HG03135 (cell line): Measurements from ENCODE around the gene ZNF492.
"Not testable (repeated sequence)": the region's sequence is repeated elsewhere in the genome, so short reads cannot be mapped to it uniquely, and the experiment has no call there.

Experiments used
- ATAC-seq: cut with Tn5 transposase; IDR thresholded peaks from one replicate; pipeline ENCODE4 v1.9.1; 2021; ENCODE audit warnings: mild to moderate bottlenecking, moderate library complexity; ENCODE audit not compliant: unreplicated experiment

ZNF492 gene

DNA sequence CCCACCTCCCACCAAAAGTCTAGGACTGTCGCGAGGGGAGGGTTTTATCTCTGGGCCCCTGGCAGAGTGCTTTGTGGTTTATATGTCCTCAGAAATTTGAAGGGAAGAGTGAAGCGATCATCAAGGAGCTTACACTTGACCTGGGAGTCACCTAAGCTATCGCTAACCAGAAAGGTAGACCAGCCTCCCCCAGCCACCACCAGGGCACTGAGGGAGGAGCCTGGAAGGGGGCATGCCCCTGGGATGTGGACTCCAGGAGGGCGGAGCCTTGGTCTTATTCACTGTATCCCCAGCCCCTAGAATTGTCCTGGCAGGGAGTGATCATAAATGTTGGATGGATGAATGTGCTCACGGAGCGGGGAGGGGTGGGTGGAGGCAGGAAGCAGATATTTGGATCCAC lies 16.9 kb upstream of the ZNF492 start:
- not testable (repeated sequence) for ATAC-seq

DNA sequence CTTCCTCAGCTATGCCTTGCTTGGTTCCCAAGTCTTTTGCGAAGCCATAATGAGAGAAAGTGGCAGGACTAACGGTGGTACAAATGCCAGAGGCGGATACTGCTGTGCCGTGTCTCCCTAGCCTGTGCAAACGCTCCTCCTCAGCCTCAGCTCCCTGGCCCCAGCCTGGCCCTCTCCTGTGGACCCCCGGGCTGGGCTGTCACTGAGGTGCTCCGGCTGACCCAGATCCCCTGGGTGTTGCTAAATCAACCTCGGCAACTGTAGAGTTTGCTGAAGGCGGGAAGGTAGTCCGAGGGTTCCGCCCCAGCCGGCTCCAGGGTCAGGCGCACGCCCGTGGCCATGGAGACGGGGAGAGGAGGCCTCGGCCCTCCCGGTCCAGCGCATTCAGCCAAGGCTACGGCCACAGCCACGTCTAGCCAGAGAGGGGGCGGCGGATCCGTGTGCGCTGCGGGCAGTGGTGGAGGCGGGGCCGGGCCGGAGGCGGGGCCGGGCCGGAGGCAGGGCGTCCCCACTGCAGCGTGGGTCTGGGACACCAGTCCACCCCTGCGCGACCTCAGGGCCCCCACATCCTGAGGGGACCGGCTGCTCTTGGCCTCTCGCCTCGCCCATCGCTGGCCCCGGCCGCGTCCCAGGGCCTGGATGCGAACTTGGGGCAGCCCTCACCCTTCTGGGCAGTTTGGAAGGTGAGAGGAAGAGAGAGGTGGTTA lies 16.4 kb upstream of the ZNF492 start:
- ATAC-seq = no peak

DNA sequence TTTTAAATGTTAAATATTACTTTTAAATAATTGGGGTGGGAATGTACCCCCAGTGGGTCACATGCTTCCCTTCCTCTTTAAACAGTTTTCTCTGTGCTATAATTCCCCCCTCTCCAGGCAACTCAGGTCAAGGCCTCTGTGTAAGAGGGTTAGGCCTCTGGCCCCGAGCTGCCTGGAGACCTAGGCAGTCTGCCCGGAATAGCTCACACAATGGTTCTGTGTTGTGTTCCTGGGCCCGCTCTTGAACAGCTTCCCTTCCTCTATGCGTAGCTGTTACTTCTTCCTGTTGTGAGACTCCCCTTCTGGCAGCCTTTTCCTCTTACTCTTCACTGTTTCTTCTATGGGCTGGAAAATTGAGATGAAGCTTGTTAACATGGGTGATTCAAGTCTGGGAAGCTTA lies 14.8 kb upstream of the ZNF492 start:
- ATAC-seq = no peak

DNA sequence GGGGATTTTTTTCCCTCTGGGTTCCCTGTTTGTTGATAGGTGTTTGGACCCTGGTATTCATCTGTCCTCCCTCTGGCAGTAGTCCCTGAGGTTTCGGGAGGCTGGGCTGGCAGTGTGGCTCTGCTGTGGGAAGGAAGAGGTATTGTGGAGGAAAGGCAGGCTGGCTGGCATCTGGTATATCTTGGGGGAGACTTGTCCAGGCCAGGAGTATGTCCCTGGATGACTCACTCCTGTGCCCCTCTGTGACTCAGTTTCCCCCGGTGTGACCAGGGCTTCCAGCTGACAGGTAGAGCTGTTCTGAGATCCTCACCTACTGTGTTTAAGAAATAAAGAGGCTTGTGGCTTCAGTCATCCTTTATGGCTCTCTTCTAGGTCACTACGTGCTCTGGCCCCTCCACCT lies 14.2 kb upstream of the ZNF492 start:
- ATAC-seq = no peak

DNA sequence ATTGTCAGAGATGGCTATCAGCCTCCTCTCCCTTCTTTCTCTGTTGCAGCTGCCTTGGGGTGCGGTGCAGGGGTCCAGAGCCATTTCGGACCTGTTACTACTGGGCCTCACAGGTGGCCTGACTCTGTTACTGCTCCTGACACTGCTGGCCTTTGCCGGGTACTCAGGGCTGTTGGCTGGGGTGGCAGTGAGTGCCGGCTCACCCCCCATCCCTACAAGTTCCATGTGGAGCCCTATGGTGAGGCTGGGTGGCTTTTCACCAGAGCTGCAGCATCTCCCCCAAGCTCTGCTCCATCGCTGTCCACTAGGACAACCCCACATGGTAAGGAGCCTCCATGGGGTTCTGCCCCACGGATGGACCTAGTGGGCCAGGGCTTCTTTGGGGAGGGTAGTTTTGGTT lies 13.7 kb upstream of the ZNF492 start:
- ATAC-seq = no peak

DNA sequence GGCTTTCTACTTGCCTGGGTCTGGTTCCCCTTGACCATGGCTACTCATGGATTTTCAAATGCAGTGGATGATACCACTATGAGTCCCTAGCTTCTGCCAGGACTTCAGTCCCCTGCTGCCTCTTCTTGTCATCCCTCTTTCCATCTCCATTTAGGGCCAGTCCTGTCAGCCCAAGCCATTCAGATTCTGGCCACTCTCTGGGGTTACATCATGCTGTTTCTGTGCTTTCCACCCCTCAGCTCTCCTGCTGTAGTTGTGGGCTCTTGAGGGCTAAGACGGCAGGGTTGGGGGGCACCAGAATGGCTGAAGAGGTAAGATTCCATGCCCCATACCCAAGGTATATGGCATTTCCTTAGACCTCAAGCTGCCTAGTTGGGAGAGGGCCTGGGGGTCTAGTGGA lies 13.2 kb upstream of the ZNF492 start:
- ATAC-seq = no peak

DNA sequence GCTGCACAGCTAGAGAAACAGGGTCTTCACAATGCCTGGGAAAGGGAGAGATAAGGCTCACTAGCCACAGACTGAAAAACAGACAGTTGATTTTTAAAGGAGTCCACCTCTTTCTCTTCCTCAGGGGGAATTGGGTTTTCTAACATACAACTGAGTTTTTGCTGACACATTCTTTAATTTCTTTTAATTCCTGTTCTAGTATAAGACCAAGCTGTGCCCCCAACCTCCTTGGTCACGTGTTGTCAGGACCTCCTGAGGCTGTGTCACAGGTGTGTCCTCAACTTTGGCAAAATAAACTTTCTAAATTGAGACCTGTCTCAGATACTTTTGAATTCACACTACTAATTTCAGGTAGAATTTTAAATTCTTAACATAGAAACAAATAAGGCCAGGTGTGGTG lies 12.1 kb upstream of the ZNF492 start:
- no peak for ATAC-seq

DNA sequence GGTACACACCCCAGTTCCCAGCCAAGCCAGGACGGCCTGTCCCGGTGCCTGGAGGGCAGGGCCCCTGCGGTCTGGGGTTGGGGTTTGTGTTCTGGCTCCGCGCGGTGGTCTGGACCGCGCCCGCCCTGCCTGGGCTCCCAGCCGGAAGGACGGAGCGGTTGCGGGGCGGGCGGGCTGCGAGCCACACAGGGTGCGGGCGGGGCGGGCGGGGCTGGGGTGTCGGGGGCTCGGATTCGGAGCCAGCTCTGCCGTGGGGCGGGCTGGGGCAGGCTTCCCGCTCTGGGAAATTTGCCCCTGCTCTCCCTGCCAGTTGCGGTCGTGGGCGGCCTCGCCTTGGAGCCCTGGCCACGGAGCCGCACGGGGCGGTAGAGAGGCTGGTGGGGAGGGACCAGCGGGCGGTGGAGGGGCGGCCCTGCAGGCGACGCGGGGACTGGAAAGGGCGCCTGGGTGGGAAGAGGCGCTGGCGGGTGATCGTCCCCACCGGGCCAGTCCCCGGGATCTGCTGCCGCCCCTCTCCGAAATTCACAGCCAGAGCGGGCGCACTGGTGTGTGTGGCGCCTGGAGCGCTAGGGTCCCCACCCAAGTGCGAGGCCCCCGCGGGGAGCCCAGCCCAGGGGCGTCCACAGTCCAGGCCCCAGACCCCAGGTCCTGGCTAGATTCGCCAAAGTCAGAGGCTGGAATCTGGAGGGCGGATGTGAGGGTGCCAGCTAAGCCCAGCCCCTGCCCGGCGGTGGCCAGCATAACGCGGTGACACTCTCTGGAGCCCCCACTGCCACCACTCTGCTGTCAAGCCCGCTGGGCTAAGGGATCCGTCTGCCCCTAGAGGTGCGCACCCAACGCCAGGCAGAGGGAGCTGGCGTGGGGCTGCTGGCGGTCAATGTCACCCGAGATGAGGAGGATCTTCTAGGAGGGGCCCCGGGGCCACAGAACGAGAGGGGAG lies 11.0 kb upstream of the ZNF492 start:
- ATAC-seq = no peak

DNA sequence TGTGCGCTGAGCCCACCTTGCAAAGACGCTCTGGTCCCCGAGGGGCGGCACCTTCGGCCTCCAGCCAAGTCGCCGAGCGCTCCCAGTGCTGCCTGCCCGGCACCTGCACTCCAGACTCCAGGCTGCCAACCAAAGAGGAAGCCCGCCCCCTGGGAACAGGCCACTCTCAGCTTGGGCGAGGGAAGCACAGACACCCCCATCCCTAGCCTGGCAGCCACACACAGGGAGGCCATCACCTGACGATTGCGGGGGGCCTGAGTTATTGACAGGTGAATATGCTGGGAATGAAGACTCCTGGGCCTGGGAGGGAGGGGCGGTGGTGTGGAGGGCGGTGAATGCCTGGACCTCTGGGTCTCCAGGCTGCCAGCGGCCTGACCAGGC lies 10.3 kb upstream of the ZNF492 start:
- ATAC-seq = no peak

DNA sequence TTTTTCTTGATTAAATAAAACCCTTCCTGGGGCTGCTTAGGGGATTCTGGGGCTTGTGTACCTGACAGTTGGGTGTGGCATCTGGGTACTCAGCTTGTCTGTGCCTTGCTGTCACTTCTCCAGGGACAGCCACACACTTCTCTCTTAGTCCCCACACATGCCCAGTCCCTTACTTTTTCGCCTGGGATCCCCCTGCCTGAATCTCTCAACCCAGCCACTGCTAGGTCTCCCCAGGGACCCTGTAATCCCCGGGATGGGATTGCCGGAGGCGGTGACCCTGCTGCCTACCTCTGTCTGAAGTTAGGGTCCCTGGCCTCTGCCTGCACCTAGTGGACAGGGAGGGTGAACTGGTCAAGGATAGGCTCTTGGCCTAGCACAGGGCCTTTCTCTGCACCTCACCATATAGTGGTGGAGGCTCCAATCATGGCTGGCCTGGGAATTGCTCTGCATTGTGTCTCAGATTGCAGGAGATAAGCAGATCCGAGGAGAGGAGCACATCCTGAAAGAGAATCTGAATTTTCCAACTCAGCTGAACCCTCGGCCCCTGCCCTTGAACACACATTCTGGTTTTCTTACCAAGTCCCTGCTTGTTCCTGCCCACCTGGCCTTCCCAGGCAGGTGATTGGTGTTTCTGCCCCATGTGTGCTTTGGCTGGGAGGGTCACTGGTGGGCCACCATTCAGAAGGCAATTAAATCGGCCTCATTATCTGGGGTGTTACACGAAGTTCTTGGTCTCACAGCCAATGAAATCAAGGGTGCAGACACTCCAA lies 8.7 kb upstream of the ZNF492 start:
- no peak for ATAC-seq

DNA sequence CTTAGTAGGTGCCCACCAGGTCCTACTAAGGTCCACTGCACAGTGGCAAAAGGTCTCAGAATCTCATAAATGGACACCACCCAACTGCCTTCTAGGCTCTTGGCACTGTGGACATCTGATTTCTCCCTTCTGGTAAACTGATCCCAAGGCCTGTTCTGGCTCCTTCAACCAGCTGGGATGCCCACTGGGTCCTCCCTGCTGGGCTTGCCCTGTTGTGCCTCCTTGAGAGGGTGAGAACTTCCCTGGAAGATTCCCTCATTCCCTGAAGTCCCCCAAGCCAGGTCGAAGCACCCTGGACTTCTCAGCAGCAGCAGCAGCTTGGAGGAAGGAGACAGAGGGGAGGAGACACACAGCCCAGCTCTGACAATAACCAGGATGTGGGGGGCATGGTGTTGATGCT lies 6.6 kb upstream of the ZNF492 start:
- no peak for ATAC-seq

DNA sequence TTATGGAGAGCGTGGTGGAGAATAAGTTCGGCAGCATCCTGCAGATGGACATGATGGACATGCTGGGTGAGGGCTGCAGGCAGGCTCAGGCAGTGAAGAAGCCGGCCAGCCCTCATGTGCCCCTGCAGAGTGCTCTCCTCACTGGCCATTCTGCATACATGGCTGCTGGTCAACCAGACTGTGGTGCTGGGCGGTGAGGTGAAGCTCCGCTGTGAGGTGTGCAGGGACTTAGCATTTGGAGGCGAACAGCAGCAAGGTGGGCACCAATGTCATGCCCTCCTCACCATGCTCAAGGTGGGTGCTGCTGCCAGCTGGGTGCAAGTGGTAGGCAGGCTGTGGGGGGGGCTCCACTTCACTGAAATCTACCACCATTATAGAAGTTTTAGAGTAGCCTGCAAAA lies 5.7 kb upstream of the ZNF492 start:
- ATAC-seq = no peak

DNA sequence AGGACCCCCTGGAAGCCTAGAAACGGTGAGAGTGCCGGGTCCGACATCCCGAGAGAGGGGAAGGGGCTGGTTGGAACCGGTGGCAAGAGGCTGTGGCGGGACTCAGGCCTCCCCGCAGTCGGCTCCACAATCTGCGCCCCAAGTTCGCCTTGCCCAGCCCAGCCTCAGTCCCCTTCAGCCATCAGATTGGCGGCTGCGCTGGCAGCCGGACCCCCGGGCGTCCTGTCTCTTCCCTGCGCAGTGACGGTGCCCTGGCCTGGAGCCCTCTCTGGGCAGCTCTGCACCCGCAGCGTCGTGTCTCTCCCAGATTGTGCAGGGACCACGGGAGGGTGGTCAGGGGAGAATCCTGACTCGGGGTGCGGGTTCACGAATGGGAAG lies 315 bp downstream of the ZNF492 start:
- no peak for ATAC-seq

DNA sequence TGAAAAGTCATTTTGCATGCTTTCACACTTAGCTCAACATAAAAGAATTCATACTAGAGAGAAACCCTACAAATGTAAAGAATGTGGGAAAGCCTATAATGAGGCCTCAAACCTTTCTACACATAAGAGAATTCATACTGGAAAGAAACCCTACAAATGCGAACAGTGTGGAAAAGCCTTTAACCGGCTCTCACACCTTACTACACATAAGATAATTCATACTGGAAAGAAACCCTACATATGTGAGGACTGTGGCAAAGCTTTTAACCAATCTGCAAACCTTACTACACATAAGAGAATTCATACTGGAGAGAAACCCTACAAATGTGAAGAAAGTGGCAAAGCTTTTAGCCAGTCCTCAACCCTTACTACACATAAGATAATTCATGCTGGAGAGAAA lies 51.4 kb downstream of the ZNF492 start:
- not testable (repeated sequence) for ATAC-seq

DNA sequence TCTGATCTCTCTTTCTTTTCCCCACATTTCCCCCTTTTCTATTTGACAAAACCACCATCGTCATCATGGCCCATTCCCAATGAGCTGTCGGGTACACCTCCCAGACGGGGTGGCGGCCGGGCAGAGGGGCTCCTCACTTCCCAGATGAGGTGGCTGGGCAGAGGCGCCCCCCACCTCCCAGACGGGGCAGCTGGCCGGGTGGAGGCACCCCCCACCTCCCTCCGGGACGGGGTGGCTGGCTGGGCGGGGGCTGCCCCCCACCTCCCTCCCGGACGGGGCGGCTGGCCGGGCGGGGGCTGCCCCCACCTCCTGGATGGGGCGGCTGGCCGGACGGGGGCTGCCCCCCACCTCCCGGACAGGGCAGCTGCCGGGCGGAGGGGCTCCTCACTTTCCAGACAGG lies 68.5 kb downstream of the ZNF492 start:
- not testable (repeated sequence) for ATAC-seq

DNA sequence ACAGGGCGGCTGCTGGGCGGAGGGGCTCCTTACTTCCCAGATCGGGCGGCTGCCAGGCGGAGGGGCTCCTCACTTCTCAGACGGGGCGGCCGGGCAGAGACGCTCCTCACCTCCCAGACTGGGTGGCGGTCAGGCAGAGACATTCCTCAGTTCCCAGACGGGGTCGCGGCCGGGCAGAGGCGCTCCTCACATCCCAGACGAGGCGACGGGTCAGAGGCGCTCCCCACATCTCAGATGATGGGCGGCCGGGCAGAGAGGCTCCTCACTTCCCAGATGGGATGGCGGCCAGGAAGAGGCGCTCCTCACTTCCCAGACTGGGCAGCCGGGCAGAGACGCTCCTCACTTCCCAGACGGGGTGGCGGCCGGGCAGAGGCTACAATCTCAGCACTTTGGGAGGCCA lies 69.0 kb downstream of the ZNF492 start:
- not testable (repeated sequence) for ATAC-seq

DNA sequence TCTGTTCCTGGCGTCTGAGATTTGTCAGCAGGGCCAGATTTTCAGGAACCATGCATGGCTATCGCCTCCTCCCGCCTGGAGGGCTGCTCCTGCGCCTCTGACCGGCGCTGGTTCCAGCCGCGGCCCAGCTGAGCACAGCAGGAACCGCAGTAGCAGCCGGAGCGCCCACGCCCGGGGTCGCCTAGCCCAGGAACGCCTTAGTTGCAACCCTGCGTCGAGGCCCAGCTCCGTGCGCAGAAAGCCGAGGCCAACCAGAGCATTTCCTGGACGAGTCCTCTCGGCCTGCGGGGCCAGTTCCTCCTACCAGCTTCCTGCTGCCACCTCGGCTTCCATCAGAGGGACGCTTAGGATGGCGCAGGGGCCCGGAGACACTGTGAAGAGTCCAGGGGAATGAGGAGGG lies 74.9 kb downstream of the ZNF492 start:
- no peak for ATAC-seq
